ENCODE data around the gene ADRA2C. TPM values are rescaled to one million over a fixed set of nuclear protein-coding genes. Genes with fewer than 3 reads are reported as not detected.

The ADRA2C gene
- total RNA-seq, 6 experiments from 2014 or later = 0.17 to 0.81 (median 0.65) TPM; not detected in 1

GRCh38 chr4:3790006-3790561 lies 23.9 kb downstream of the ADRA2C start:
- 57% methylated on average over 7 of the region's 13 CpGs for WGBS (ENCODE audit: insufficient coverage, low coverage, low lambda C conversion rate, missing lambda C conversion rate)

GRCh38 chr4:3791256-3791655 lies 25.1 kb downstream of the ADRA2C start:
- no peak overlapping the region for H3K4me3 ChIP-seq
- peaks cover 0 to 5% (median 0%) of the 10 kb centered on the region in 4 donors for H3K4me1 ChIP-seq
- no peak overlapping the region for H3K27ac ChIP-seq
- DNase-seq = peak in 2 of 3 donors; percentile 3 to 34
- intact Hi-C loops (cut with DNase I) = no loop called here
- H3K36me3 ChIP-seq = no peaks in the 10 kb centered on the region
- no peaks in the 10 kb centered on the region for H3K27me3 ChIP-seq
- TF ChIP-seq POLR2A (IDR thresholded peaks at IDR 0.05) (no peak), CTCF (IDR thresholded peaks at IDR 0.05) (no peak)
- no peaks in the 10 kb centered on the region for H3K9me3 ChIP-seq
- ATAC-seq = no peak
- WGBS (ENCODE audit: insufficient coverage, low coverage, low lambda C conversion rate, missing lambda C conversion rate) = 34% methylated on average over 2 of the region's 9 CpGs

More at GRCh38 chr4:3790006-3790561, 23.9 kb downstream of the ADRA2C start:
- peaks cover 0 to 17% (median 5%) of the 10 kb centered on the region in 4 donors for H3K4me1 ChIP-seq
- intact Hi-C loops (cut with DNase I) = no loop called here
- no peaks in the 10 kb centered on the region for H3K27me3 ChIP-seq
- H3K9me3 ChIP-seq = no peaks in the 10 kb centered on the region
- no peak for ATAC-seq
- TF ChIP-seq POLR2A (IDR thresholded peaks at IDR 0.05) = no peak
- TF ChIP-seq CTCF (IDR thresholded peaks at IDR 0.05) = no peak
- no peak for DNase-seq
- no peak overlapping the region for H3K27ac ChIP-seq
- H3K4me3 ChIP-seq = no peak overlapping the region
- no peaks in the 10 kb centered on the region for H3K36me3 ChIP-seq

GRCh38 chr4:3791910-3792542 lies 25.8 kb downstream of the ADRA2C start:
- DNase-seq (peak; percentile 65 to 76 (median 66)), ATAC-seq (peak; percentile 69 to 93 (median 78))
- TF ChIP-seq CTCF (IDR thresholded peaks at IDR 0.05) (no peak), POLR2A (IDR thresholded peaks at IDR 0.05) (no peak)
- Histone ChIP-seq H3K36me3 (no peaks in the 10 kb centered on the region), H3K9me3 (no peaks in the 10 kb centered on the region), H3K27ac (no peak overlapping the region), H3K27me3 (no peaks in the 10 kb centered on the region), H3K4me1 (no peaks in the 10 kb centered on the region), H3K4me3 (no peak overlapping the region)
- intact Hi-C loops (cut with DNase I) = no loop called here
- WGBS (ENCODE audit: insufficient coverage, low coverage, low lambda C conversion rate, missing lambda C conversion rate) = 17% methylated on average over 3 of the region's 13 CpGs

DNA sequence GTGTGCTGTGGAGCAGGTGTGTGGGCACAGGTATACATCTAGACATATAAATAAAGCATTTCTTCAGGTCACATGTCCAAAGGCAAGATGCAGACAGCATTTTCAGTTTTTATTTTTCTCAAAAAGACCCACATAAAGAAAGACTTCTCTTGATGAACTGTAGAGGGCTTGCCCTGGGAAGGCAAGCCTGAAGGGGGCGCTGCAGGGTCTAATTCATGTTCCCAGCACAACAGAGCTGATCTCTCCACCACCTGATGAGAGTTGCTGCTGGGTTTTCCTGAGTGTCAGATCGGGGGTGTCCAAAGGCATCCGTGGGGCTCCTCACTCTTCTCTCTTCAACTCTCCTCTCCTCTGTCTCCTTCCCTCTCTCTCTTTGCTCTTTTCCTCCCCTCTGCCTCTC lies 26.6 kb downstream of the ADRA2C start:
- TF ChIP-seq CTCF (IDR thresholded peaks at IDR 0.05) (no peak), POLR2A (IDR thresholded peaks at IDR 0.05) (no peak)
- ATAC-seq = no peak

More for the DNA sequence above, 26.6 kb downstream of the ADRA2C start:
- H3K4me3 ChIP-seq = no peak overlapping the region
- no peaks in the 10 kb centered on the region for H3K27me3 ChIP-seq
- peak in 1 of 3 donors; percentile 5 for DNase-seq
- no peaks in the 10 kb centered on the region for H3K9me3 ChIP-seq
- H3K4me1 ChIP-seq = no peaks in the 10 kb centered on the region
- WGBS (ENCODE audit: insufficient coverage, low coverage, low lambda C conversion rate, missing lambda C conversion rate) = 26% methylated on average over 2 of the region's 3 CpGs
- no peak overlapping the region for H3K27ac ChIP-seq
- H3K36me3 ChIP-seq = no peaks in the 10 kb centered on the region
- intact Hi-C loops (cut with DNase I) = no loop called here

All from right lobe of liver (tissue), 6 donors.